Measurements from ENCODE around the gene UPP1.
"Not testable (repeated sequence)": the region's sequence is repeated elsewhere in the genome, so short reads cannot be mapped to it uniquely, and the experiment has no call there.

UPP1 gene

DNA sequence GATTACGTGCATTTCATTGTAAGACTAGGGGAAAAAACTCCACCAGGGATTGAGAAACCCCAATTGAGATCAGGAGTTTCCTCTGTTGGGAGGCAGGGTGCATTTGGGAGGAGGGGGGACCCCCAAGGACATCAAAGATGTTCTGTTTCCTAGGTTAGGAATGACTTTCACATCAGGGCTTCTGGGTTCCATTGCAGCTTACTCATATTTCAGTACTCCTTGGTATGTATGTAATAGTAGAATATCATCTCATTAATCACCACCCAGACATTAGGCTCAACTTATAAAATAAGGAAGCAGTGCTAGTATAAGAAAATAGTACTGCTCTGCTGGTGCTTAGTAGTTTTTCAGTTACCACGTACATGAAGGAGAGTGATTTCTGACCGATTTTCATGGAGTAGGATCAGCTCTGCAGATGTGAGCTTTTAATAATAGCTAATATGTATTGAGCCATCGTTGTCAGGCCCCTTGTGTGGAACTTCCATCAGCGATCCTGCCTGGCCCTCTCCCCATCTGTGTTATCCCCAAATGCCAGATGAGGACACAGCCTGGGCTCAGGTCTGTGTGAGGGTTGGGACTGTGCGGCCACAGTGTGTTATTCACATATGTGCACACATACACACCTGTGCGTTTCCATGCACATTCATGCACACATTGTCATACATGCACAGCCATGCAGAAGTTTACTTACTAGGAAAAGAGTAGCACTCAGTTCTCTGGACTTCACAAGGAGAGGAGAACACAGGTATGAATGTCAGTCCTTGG, 23.5 kb downstream of the UPP1 start:
- DNase-seq (ENCODE audit: low spot score), result no peak

DNA sequence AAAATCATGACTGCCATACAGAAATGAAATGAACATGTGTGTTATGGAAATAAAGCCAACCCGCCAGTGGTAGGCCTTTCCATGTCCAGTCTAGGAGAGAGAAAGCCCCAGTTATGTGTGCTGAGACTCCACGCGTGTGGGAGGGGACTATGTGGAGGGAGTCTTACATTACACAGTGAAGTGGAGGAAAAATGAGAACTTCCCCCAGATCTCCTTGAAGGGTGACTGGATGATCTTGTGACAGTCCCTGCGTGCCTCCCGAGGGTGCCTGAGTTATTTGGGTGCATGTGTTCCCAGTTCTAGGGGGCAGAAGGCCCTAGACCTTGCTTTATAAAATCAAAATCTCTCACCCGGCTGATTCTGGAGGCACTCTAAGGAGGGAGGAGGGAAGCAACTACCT, 24.2 kb downstream of the UPP1 start:
- DNase-seq (ENCODE audit: low spot score), result peak; percentile 19

DNA sequence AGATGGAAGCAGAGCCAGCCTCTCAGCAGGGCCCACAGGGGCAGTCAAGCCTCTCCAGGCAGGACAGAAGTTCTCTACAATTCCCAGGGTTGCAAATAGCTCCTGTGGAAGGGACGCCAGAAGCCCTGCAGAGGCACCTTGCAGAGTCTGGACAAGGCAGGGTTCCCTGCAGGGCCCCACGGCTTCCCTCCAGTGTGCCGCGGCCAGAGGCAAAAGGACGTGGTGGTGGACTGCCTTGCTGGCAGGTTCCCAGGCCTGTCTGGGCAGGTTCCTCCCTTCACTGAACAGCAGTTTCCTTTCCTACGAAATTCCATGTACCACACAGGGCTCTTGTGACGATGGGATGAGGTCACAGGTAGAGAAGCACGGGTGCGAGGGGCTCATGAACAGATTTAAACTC, 25.1 kb downstream of the UPP1 start:
- DNase-seq (ENCODE audit: low spot score), result no peak

DNA sequence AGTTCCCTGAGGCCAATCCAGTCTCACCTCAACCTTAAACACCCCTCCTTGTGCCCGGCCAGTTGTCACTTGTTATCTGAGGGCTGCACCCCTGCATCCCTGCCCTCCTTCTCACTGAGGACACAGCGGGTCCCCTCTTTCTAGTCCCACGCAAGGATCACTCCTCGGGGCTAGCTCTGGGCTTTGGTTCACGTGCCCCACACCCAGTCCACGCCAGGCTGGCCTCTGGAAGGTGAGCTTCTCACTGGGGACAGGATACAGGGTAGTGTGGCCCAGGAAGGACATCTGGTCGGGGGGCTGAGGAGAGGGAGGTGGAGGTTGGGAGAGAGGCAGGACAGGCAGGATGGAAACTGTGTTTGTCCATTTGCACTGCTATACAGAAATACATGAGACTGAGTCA, 25.5 kb downstream of the UPP1 start:
- DNase-seq (ENCODE audit: low spot score), result no peak

DNA sequence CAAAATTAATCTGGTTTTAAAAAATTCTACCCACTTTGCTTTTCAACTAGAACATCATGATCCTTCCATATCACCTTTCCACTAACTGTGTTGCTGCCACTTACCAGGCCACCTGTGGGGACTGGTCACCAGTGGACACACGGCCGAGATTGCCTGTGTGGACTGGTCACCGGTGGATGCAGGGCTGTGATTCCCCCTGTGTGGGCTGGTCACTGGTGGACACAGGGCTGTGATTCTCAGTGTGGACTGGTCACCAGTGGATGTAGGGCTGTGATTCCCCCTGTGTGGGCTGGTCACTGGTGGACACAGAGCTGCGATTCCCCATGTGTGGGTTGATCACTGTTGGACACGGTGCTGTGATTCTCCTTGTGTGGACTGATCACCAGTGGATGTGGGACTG, 27.0 kb downstream of the UPP1 start:
- DNase-seq (ENCODE audit: low spot score), result no peak

DNA sequence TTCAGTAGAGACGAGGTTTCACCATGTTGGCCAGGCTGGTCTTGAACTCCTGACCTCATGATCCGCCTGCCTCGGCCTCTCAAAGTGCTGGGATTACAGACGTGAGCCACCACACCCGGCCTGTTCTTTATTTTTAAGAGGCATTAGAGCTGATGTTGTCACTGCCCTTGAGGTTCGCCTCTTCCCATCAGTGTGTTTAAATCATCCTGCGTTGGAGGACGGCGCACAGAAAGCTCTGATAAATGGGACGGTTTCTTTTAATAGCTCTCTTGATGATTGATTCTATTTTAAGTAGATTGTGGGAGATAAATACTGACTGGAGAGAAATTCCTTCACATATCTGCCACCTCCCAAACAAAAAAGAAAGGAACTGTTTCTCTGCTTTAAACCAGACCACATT, 29.0 kb downstream of the UPP1 start:
- DNase-seq (ENCODE audit: low spot score), result peak; percentile 67

DNA sequence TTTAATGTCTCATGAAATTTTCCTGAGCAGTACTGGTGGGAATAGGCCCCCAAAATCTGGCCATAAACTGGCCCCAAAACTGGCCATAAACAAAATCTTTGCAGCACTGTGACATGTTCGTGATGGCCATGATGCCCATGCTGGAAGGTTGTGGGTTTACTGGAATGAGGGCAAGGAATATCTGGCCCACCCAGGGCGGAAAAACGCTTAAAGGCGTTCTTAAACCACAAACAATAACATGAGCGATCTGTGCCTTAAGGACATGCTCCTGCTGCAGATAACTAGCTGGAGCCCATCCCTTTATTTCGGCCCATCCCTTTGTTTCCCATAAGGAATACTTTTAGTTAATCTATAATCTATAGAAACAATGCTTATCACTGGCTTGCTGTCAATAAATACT, 31.5 kb downstream of the UPP1 start:
- DNase-seq (ENCODE audit: low spot score), result not testable (repeated sequence)

DNA sequence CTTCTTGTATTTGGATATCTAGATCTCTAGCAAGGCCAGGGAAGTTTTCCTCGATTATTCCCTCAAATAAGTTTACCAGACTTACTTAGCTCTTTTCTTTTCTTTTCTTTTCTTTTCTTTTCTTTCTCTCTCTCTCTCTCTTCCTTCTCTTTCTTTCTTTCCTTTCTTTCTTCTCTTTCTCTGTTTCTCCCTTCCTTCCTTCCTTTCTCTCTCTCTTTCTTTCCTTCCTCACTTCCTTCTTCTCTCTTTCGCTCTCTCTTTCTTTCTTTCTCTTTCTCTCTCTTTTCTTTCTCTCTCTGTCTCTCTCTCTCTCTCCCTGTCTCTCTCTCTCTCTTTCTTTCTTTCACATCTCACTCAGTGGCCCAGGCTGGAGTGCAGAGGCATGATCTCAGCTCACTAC, 37.0 kb downstream of the UPP1 start:
- DNase-seq (ENCODE audit: low spot score), result no peak

DNA sequence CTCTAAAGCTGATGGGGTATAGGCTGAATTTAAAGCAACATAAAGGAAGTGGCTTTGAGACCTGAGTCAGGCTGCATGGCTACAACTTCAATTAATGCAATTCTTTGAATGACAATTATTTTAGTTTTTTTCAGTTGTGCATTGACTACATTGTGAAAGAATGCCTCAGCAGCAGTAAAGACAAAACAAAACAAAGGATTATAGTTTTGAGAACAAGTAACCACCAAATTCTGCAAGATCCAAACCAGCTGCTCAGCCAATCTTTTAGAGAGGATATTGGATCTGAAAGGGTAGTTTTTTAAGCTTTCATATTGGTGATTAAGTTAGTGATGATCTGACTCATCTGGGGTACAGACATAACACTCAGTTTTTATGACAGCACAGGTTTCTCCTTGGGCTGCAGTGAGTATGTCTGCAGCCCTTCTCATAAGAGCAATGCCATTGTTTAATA, 41.6 kb downstream of the UPP1 start:
- DNase-seq (ENCODE audit: low spot score), result no peak

DNA sequence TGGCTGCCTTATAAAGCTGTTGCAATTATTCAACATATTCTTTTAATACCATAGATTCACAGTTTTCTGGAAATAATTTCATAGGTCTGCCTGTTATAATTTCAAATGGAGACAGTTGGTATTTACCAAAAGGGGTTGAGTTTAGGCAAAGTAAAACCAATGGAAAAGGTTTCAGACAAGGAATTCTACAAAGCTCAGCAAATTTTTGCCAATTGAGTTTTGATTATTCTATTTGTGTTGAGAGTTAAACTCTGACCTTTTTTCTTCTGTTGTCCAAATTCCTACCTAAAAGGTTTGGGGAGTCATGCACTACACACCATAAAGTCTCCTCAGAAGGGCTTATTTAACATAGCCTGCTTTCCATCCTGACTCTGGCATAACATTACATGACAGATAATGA, 43.7 kb downstream of the UPP1 start:
- DNase-seq (ENCODE audit: low spot score), result no peak

DNA sequence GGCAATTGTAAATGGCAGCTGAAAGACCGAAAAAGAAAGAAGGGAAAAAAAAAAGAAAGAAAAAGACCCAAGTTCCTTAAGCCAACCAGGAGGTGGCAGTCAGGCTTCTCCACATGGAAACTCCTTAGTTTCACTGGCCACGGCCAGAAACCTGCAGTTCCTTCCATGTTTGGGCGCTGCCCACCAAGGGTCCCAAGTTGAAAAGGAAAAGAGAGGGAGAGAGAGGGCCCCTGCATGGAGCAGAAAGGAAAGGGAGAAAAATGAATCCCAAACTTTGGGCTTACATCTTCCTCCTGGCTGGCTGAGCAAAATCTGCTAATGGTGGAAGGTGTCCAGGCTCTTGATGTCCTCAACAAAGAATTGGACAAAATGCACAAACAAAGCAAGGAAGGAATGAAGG, 50.4 kb downstream of the UPP1 start:
- no peak for DNase-seq (ENCODE audit: low spot score)

DNA sequence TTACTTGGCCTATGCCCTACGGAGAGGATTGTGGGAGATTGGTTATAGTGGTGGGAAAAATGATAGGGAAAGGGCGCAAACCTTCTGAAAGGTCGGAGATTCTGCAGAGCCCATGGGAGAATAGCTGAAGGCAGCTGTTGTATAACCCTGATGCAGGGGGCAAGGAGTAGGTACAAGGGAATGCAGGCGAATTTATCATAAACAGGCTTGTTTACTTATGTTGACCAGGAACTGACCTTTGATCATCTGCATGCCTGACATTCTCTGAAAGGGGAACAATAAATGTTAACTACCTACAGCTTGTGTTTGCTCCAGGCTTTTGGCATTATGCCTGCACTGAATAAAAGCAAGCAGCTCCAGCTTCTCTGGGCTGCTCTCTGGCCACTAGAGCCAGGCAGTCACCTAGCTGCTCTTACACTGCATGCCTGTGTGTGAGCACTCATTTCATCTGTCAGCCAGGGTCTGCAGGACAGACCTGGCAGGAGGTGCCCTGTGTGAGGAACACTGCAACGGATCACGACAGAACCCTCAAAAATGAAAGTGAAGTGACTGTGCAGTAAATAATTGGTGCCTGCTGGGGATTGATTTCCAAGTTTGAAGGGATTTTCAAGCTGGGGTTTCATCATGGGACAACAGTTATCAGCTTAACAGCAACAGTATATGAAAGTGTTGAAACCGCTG, 51.1 kb downstream of the UPP1 start:
- no peak for DNase-seq (ENCODE audit: low spot score)

DNA sequence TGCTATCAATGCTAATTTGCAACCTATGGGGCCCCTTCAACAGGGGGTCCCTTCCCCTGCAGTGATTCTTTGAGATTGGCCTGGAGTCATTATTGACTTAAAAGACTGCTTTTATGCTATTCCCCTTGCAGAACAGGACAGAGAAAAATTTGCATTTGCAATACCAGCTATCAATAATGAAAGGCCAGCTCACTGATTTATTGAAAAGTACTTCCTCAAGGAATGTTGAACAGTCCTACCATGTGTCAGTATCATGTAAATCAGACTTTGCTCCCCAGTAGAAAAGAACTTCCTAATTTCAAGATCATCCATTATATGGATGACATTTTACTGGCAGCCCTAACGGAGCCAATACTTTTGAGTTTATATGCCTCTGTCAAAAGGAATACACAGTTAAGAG, 52.5 kb downstream of the UPP1 start:
- no peak for DNase-seq (ENCODE audit: low spot score)

DNA sequence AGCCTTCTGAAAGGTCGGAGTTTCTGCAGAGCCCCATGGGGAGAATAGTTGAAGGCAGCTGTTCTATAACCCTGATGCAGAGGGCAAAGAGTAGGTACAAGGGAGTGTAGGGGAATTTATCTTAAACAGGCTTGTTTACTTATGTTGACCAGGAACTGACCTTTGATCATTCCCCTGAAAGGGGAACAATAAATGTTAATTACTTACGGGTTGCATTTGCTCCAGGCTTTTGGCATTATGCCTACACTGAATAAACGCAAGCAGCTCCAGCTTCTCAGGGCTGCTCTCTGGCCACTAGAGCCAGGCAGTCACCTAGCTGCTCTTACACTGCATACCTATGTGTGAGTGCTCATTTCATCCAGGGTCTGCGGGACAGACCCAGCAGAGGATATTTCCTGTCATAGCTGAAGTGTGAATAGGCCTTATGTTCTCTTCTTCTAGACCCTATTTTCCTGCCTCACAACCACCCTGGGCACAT, 55.3 kb downstream of the UPP1 start:
- DNase-seq (ENCODE audit: low spot score), result no peak

DNA sequence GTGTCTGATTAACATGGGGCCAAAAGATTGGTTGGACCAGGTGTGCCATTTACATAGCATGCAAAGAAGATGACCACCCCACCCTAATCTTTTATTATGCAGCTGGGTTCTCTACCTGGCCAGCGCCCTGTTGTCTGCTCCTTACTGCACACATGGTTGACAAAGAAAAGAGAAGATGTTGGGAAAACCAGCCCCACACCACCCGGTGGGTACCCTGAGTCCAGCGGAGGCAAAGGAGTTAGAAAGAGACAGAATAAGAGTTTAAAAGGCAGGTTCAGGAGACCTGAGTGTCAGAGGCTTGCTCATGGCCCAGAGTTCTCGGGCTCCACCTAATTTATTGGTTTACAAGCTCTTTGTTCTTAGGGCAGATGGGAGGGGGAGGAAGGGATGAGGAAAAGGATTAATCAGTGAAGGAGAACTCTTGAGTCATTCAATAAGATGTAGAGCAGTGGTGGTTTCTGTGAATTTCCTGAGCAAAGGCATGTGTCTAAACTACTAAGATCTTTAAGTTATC, 58.1 kb downstream of the UPP1 start:
- DNase-seq (ENCODE audit: low spot score), result no peak

DNA sequence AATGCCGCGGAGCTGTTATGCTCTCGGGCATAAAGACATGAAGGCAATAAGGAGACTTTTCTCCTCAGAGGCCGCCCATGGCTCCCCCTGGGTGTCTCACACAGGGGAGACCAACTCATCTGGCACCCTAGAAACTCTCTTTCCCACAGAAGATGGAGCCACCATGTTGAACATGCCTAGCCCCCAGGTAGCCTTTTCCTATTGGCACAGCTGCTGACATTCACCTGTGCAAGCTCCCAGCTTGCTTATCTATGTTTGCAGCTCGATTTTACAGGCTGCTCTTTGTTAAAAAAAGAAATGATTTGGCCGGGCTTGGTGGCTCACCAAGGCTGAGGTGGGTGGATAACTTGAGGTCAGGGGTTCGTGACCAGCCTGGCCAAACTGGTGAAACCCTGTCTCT, 58.6 kb downstream of the UPP1 start:
- not testable (repeated sequence) for DNase-seq (ENCODE audit: low spot score)

DNA sequence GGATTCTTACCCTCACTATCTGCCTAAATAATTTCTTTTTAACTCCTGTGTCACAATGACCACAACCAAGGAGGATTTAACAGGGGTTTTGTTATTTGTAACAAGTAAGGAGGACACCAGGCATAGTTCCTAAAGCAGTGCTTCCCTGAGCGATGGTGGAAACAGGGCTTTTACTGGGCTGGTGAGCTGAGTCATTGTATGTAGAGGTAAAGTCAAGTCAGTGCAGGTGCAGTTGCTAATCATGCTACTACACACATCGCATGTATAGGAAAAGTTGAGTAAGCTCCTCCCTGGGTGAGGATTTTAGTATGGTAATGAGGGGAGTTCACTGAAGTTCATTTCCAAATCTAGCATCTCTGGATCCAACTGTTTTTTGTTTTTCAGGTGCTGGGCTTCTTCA, 59.2 kb downstream of the UPP1 start:
- no peak for DNase-seq (ENCODE audit: low spot score)

DNA sequence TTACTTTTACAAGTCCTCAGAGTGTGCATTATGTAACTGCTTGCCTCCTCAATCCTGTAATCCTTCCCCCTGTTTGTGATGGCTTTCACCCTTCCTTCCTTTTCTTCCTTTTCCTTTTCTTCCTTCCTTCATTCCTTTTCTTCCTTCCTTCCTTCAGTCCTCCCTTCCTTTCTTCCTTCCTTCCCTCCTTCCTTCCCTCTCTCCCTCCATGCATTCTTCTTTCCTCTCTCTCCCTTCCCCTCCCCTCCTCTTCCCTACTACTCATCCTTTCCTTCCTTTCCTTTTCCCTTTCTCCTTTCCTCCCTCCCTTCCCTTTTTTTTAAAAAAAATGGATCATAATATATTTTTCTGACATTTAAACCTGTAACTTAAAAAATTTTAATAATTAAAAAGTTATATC, 60.0 kb downstream of the UPP1 start:
- no peak for DNase-seq (ENCODE audit: low spot score)

DNA sequence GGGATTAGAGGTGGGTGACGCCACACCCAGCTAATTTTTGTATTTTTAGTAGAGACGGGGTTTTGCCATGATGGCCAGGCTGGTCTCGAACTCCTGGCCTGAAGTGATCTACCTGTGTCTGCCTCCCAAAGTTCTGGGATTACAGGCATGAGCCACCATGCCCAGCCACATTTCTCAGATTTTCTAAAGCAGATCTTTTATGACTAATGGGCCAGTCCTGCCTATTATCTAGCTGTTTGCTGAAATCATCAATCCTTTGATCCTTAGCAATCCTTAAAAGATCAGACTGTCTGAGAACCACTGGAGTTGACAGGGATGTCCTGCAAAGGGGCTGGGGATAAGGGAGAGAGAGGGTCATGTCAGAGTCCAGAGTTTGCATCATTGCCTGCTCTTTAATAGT, 61.0 kb downstream of the UPP1 start:
- no peak for DNase-seq (ENCODE audit: low spot score)

DNA sequence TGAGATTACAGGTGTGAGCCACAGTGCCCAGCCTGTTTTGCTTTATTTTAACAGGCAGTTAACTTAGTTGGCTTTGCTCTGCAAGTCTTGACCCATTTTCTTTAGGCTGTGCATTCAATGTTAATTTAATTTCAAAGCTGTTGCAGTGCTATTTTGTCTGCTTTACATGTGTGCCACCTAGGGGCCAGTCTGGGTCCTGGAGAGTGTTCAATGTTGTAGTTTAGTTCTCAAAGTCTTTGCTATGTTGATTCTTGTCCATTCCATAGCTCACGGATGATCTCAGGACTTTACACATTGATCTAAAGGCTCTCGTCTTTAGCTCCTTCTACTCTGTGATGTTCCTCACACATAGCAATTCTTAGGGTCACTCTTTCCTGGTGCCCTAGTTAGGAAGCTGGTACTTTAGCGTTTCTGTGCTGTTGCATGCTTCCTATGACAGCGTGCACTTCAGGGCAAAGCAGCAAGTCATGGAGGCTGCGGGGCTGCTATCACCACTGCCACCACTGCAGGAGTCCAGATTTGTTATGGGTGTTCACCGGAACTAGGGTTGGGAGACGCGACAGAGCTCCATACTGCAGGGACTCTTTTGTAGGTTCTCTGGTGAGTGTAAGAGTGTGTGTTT, 65.8 kb downstream of the UPP1 start:
- DNase-seq (ENCODE audit: low spot score), result peak; percentile 9

All from putamen (tissue), 1 donor.